ENCODE results near the gene SNX21. TPM values are rescaled to one million over a fixed set of nuclear protein-coding genes. Genes with fewer than 3 reads are reported as not detected.
"Not testable (repeated sequence)": the region's sequence is repeated elsewhere in the genome, so short reads cannot be mapped to it uniquely, and the experiment has no call there.

Gene SNX21
- total and polyA plus RNA-seq, 2 donors (not counting 3 experiments of a cell fraction or from before 2014, with no cell fraction given): 11.6 to 11.9 TPM

DNA sequence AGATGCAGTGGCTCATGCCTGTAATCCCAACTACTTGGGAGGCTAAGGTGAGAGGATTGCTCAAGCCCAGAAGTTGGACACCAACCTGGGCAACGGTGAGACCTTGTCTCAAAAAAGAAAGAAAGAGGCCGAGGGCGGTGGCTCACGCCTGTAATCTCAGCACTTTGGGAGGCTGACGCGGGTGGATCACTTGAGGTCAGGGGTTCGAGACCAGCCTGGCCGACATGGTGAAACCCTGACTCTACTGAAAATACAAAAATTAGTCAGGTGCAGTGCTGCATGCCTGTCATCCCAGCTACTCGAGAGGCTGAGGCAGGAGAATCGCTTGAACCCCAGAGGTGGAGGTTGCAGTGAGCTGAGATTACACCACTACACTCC, 40.5 kb downstream of the SNX21 start:
- H3K4me3 ChIP-seq (replicated peaks in 1 of 3; ENCODE audit: insufficient read depth in 1 of 3, low read depth in 1 of 3, low read length in 3 of 3); H3K4me1 ChIP-seq (ENCODE audit: control insufficient read depth, extremely low read depth, insufficient read depth, low read length); BruUV-seq (replicated peaks); H3K9ac ChIP-seq (replicated peaks; ENCODE audit: extremely low read depth, insufficient read depth, low read length); H3K27me3 ChIP-seq (ENCODE audit: control insufficient read depth in 2 of 2, insufficient read depth in 2 of 2, low read length in 2 of 2); H4K20me1 ChIP-seq (replicated peaks; ENCODE audit: control insufficient read depth, extremely low read depth, insufficient read depth, low read length); H3K79me2 ChIP-seq (ENCODE audit: control insufficient read depth, insufficient read depth, low read length); H3K4me2 ChIP-seq (ENCODE audit: insufficient read depth, low read length); dilution Hi-C loops (cut with MboI; ENCODE audit: extremely low pct_ligation_motif_present, low sequenced_read_pairs); H3K9me1 ChIP-seq (replicated peaks; ENCODE audit: control insufficient read depth, extremely low read depth, insufficient read depth, low read length); H2AFZ ChIP-seq (ENCODE audit: low read depth, low read length); intact Hi-C loops (cut with micrococcal nuclease); H3K9me3 ChIP-seq (replicated peaks; ENCODE audit: control insufficient read depth, insufficient read depth, low read length); POLR2A ChIA-PET; H3K27ac ChIP-seq (ENCODE audit: insufficient read depth, low read depth, low read length); DNase-seq (ENCODE audit: low read depth, low spot score); FAIRE-seq: not testable (repeated sequence)
- H3K36me3 ChIP-seq (ENCODE audit: control insufficient read depth in 2 of 2, extremely low read depth in 1 of 2, insufficient read depth in 2 of 2, low read length in 2 of 2): peaks cover 0 to 13% of the 10 kb centered on the region in 2 experiments
- CTCF ChIA-PET: interaction anchor here (1.2 to 1.9 kb wide), 2 partner anchors 11 to 40 kb away, joined by 5 to 6 read pairs; partner anchors contain the start of gene SNX21

DNA sequence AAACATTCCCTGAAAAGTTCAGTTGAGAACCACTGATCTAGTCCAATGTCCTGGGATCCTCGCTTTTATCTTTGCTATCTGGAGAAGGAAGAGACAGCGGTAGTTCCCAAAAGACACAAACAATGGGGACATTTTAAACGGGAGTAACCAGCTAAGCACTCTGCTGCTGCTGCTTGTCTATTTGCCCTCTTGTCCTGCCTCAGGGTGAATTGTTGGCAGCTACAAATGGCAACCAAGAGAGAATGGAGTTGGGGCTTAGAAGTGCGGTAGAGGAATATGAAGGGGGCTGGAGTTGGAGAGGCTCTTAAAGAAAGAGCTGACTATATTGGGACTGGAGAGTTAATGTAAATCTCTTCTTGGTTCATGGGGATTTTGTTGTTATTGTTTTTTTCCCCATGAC, 41.0 kb downstream of the SNX21 start:
- H2AFZ ChIP-seq (ENCODE audit: low read depth, low read length): no peak overlapping the region
- no peak overlapping the region for H3K4me2 ChIP-seq (ENCODE audit: insufficient read depth, low read length)
- POLR2A ChIA-PET: no interaction called here
- peaks cover 0 to 13% of the 10 kb centered on the region in 2 experiments for H3K36me3 ChIP-seq (ENCODE audit: control insufficient read depth in 2 of 2, extremely low read depth in 1 of 2, insufficient read depth in 2 of 2, low read length in 2 of 2)
- no peak overlapping the region for H3K4me3 ChIP-seq (replicated peaks in 1 of 3; ENCODE audit: insufficient read depth in 1 of 3, low read depth in 1 of 3, low read length in 3 of 3)
- no peaks in the 10 kb centered on the region for H3K27me3 ChIP-seq (ENCODE audit: control insufficient read depth in 2 of 2, insufficient read depth in 2 of 2, low read length in 2 of 2)
- no peaks in the 10 kb centered on the region for H3K4me1 ChIP-seq (ENCODE audit: control insufficient read depth, extremely low read depth, insufficient read depth, low read length)
- FAIRE-seq (no peak), DNase-seq (ENCODE audit: low read depth, low spot score) (no peak)
- no peak overlapping the region for H3K27ac ChIP-seq (ENCODE audit: insufficient read depth, low read depth, low read length)
- no peaks in the 10 kb centered on the region for H3K79me2 ChIP-seq (ENCODE audit: control insufficient read depth, insufficient read depth, low read length)
- BruUV-seq (replicated peaks): no TSS peak
- dilution Hi-C loops (cut with MboI; ENCODE audit: extremely low pct_ligation_motif_present, low sequenced_read_pairs): no loop called here
- H4K20me1 ChIP-seq (replicated peaks; ENCODE audit: control insufficient read depth, extremely low read depth, insufficient read depth, low read length): no peaks in the 10 kb centered on the region
- H3K9me1 ChIP-seq (replicated peaks; ENCODE audit: control insufficient read depth, extremely low read depth, insufficient read depth, low read length): no peaks in the 10 kb centered on the region
- H3K9me3 ChIP-seq (replicated peaks; ENCODE audit: control insufficient read depth, insufficient read depth, low read length): no peaks in the 10 kb centered on the region
- intact Hi-C loops (cut with micrococcal nuclease): no loop called here
- TF ChIP-seq GATA2 (IDR thresholded peaks at IDR 0.05; ENCODE audit: insufficient read depth, insufficient read length, low read depth, low read length) (no peak), JUN (IDR thresholded peaks at IDR 0.05; ENCODE audit: borderline replicate concordance, insufficient read depth, insufficient read length, low read depth) (no peak), FOS (IDR thresholded peaks at IDR 0.05; ENCODE audit: borderline replicate concordance, insufficient read depth, low read length) (no peak), POLR2A (IDR thresholded peaks at IDR 0.05; ENCODE audit: low read depth, low read length) (no peak), MAX (IDR thresholded peaks at IDR 0.05; ENCODE audit: insufficient read depth, insufficient read length) (no peak), EZH2 (IDR thresholded peaks at IDR 0.05; ENCODE audit: borderline replicate concordance, low read depth, low read length, severe bottlenecking) (no peak), CTCF (IDR thresholded peaks at IDR 0.05; ENCODE audit: extremely low read depth in 1 of 2, insufficient read depth in 1 of 2, low read depth in 1 of 2, low read length in 2 of 2) (no peak), MYC (IDR thresholded peaks at IDR 0.05; ENCODE audit: low read depth, low read length) (no peak), POLR2AphosphoS5 (IDR thresholded peaks at IDR 0.05; ENCODE audit: insufficient read depth, low read depth, low read length) (no peak)
- CTCF ChIA-PET: interaction anchor here (1.2 to 1.9 kb wide), 2 partner anchors 10 to 41 kb away, joined by 5 to 6 read pairs; partner anchors contain the start of gene SNX21
- H3K9ac ChIP-seq (replicated peaks; ENCODE audit: extremely low read depth, insufficient read depth, low read length): no peak overlapping the region
